Endothelial cell of umbilical vein (primary cell): ENCODE results near the gene KRTAP25-1. TPM values are rescaled to one million over a fixed set of nuclear protein-coding genes. Genes with fewer than 3 reads are reported as not detected.

Experiments used
- BruUV-seq: library from RNA; stranded (reverse); fragments of 400-500 nt; replicated peaks from 2 replicates; lab custom pipeline; 2021; lab: Mats Ljungman, UMichigan
- CTCF ChIA-PET: fragments of 300-600, 350-600 bp; sonication (Branson Sonifier 250); formaldehyde crosslinking; loops from one replicate; lab custom pipeline; 2021; ENCODE audit warnings: antibody characterized with exemption, inconsistent platforms; lab: Charles Lee
- POLR2A ChIA-PET: fragments of 300-600, 350-600 bp; sonication (Branson Sonifier 250); formaldehyde crosslinking; loops from one replicate; lab custom pipeline; 2021; ENCODE audit warnings: antibody characterized with exemption, inconsistent platforms; lab: Charles Lee
- DNase-seq: peaks from one replicate; pipeline ENCODE4 v3.0.0-alpha.2; 2011; ENCODE audit warnings: low read depth, low spot score
- FAIRE-seq: peaks from 2 replicates; lab custom pipeline; 2011; peaks lifted over from hg19 to GRCh38; lab: Jason Lieb, UNC
- H2AFZ ChIP-seq: 2 replicates; pipeline ENCODE4 v1.6.0; 2012; ENCODE audit warnings: low read depth, low read length, control low read depth, inconsistent platforms
- H3K27ac ChIP-seq: 2 replicates; pipeline ENCODE4 v1.5.1; 2011; ENCODE audit warnings: low read depth, mild to moderate bottlenecking, control low read depth, low read length, moderate library complexity; ENCODE audit not compliant: insufficient read depth
- H3K27me3 ChIP-seq, 2 experiments: 2 replicates each; pipeline versions ENCODE4 v1.6.0 to v1.6.1; 2011; ENCODE audit warnings: low read length in 2 of 2, mixed read lengths in 1 of 2; ENCODE audit not compliant: control insufficient read depth in 2 of 2, insufficient read depth in 2 of 2
- H3K36me3 ChIP-seq, 2 experiments: 2 replicates in 1 of 2; 3 replicates in 1 of 2; pipeline ENCODE4 v1.5.1; 2011; ENCODE audit warnings: low read length in 2 of 2, mild to moderate bottlenecking in 1 of 2, moderate library complexity in 1 of 2; ENCODE audit not compliant: control insufficient read depth in 2 of 2, insufficient read depth in 2 of 2; ENCODE audit errors: extremely low read depth in 1 of 2
- H3K4me1 ChIP-seq: 3 replicates; pipeline ENCODE4 v1.5.1; 2011; ENCODE audit warnings: mild to moderate bottlenecking, low read length; ENCODE audit not compliant: control insufficient read depth, insufficient read depth; ENCODE audit errors: extremely low read depth
- H3K4me2 ChIP-seq: 2 replicates; pipeline ENCODE4 v1.6.1; 2011; ENCODE audit warnings: low read length, control low read depth, mixed read lengths; ENCODE audit not compliant: insufficient read depth
- H3K4me3 ChIP-seq, 3 experiments: fragments of 200-600 bp in 1 of 3; sonication (generic), shearing (Covaris generic) in 1 of 3; replicated peaks in 1 of 3; 2 replicates each; pipeline ENCODE4 v1.5.1; 2011 to 2016; ENCODE audit warnings: control low read depth in 3 of 3, low read length in 3 of 3, mild to moderate bottlenecking in 2 of 3, inconsistent platforms in 1 of 3, low read depth in 1 of 3, moderate library complexity in 1 of 3; ENCODE audit not compliant: insufficient read depth in 1 of 3
- H3K79me2 ChIP-seq: 2 replicates; pipeline ENCODE4 v1.6.0; 2012; ENCODE audit warnings: low read length, inconsistent platforms; ENCODE audit not compliant: control insufficient read depth, insufficient read depth
- H3K9ac ChIP-seq: replicated peaks from 2 replicates; pipeline ENCODE3; 2011; ENCODE audit warnings: low read length, control low read depth; ENCODE audit not compliant: insufficient read depth; ENCODE audit errors: extremely low read depth
- H3K9me1 ChIP-seq: replicated peaks from 3 replicates; pipeline ENCODE4 v1.6.0; 2011; ENCODE audit warnings: mild to moderate bottlenecking, low read length; ENCODE audit not compliant: control insufficient read depth, insufficient read depth; ENCODE audit errors: extremely low read depth
- H3K9me3 ChIP-seq: replicated peaks from 2 replicates; pipeline ENCODE4 v1.5.1; 2012; ENCODE audit warnings: low read length, inconsistent platforms; ENCODE audit not compliant: control insufficient read depth, insufficient read depth
- H4K20me1 ChIP-seq: replicated peaks from 2 replicates; pipeline ENCODE3; 2011; ENCODE audit warnings: mild to moderate bottlenecking, low read length; ENCODE audit not compliant: control insufficient read depth, insufficient read depth; ENCODE audit errors: extremely low read depth
- CTCF ChIP-seq, 2 donors: IDR thresholded peaks; 1 replicate in 1 of 2; 2 replicates in 1 of 2; pipeline ENCODE4 v1.5.1; 2011; ENCODE audit warnings: low read length in 2 of 2, mild to moderate bottlenecking in 2 of 2, moderate library complexity in 2 of 2, control low read depth in 1 of 2, inconsistent platforms in 1 of 2, low read depth in 1 of 2; ENCODE audit not compliant: insufficient read depth in 1 of 2; ENCODE audit errors: extremely low read depth in 1 of 2
- EZH2 ChIP-seq: IDR thresholded peaks from 2 replicates; pipeline ENCODE4 v1.6.1; 2012; ENCODE audit warnings: borderline replicate concordance, low read depth, mild to moderate bottlenecking, moderate library complexity, low read length, inconsistent platforms; ENCODE audit not compliant: severe bottlenecking
- FOS ChIP-seq: IDR thresholded peaks from 2 replicates; pipeline ENCODE4 v1.6.1; 2011; ENCODE audit warnings: mild to moderate bottlenecking, low read length, moderate library complexity, borderline replicate concordance; ENCODE audit not compliant: insufficient read depth
- GATA2 ChIP-seq: IDR thresholded peaks from 2 replicates; pipeline ENCODE4 v1.7.0; 2011; ENCODE audit warnings: low read depth, mild to moderate bottlenecking, moderate library complexity, mixed read lengths, low read length; ENCODE audit not compliant: insufficient read length, insufficient read depth
- JUN ChIP-seq: IDR thresholded peaks from 2 replicates; pipeline ENCODE4 v1.6.1; 2011; ENCODE audit warnings: borderline replicate concordance, low read depth; ENCODE audit not compliant: insufficient read length, insufficient read depth
- MAX ChIP-seq: IDR thresholded peaks from 2 replicates; pipeline ENCODE4 v1.6.1; 2011; ENCODE audit not compliant: insufficient read depth, insufficient read length
- MYC ChIP-seq: IDR thresholded peaks from one replicate; pipeline ENCODE4 v1.6.1; 2011; ENCODE audit warnings: mild to moderate bottlenecking, low read depth, low read length
- POLR2A ChIP-seq: IDR thresholded peaks from 2 replicates; pipeline ENCODE4 v1.6.1; 2012; ENCODE audit warnings: low read depth, mild to moderate bottlenecking, control low read depth, low read length
- dilution Hi-C: fragments of 300-500 bp; cut with MboI; formaldehyde crosslinking; loops from one replicate; pipeline ENCODE4 v1.15.0; 2019; ENCODE audit warnings: low sequenced_read_pairs; ENCODE audit not compliant: extremely low pct_ligation_motif_present
- intact Hi-C: fragments of 100-400 bp; cut with micrococcal nuclease; formaldehyde crosslinking; loops from one replicate; pipeline ENCODE4 v1.10.0; 2022
- polyA plus RNA-seq, 4 experiments: library from polyadenylated mRNA; depleted of rRNA in 3 of 4; stranded (reverse) in 3 of 4; unstranded in 1 of 4; fragments of >200 nt; gene quantifications; 2 replicates each; pipeline versions ENCODE4 v1.2.1 to v1.2.3, GENCODE V29; 2011 to 2012; ENCODE audit warnings: missing spikeins in 1 of 4
- total RNA-seq: library from RNA; stranded (reverse); gene quantifications from 2 replicates; pipeline ENCODE4 v1.2.3, GENCODE V29; 2021

Gene KRTAP25-1
- total and polyA plus RNA-seq, 2 donors (not counting 3 experiments of a cell fraction or from before 2014, with no cell fraction given) = not detected

GRCh38 chr21:30333736-30334135 is 44.4 kb upstream of the KRTAP25-1 start:
- Histone ChIP-seq H2AFZ (no peak overlapping the region), H3K27me3 (no peaks in the 10 kb centered on the region), H4K20me1 (no peaks in the 10 kb centered on the region), H3K9me1 (no peaks in the 10 kb centered on the region), H3K9me3 (peaks cover 3% of the 10 kb centered on the region), H3K36me3 (no peaks in the 10 kb centered on the region), H3K27ac (no peak overlapping the region), H3K79me2 (no peaks in the 10 kb centered on the region), H3K4me1 (no peaks in the 10 kb centered on the region), H3K4me2 (no peak overlapping the region), H3K4me3 (no peak overlapping the region), H3K9ac (no peak overlapping the region)
- no peak for FAIRE-seq
- POLR2A ChIA-PET = no interaction called here
- intact Hi-C loops (no loop called here), dilution Hi-C loops (no loop called here)
- no TSS peak for BruUV-seq
- TF ChIP-seq MYC (no peak), JUN (no peak), FOS (no peak), EZH2 (no peak), GATA2 (no peak), POLR2A (no peak), CTCF (IDR thresholded peaks at IDR 0.05; ENCODE audit: extremely low read depth in 1 of 2, insufficient read depth in 1 of 2, low read depth in 1 of 2, low read length in 2 of 2) (no peak), MAX (no peak)
- CTCF ChIA-PET = no interaction called here
- no peak for DNase-seq
